ENCODE results near the gene PATJ.

The PATJ gene

GRCh38 chr1:62103846-62104245, 361.6 kb downstream of the PATJ start:
- DNase-seq (ENCODE audit: insufficient read length, low spot score) (no peak), FAIRE-seq (no peak)
- no peak for TF ChIP-seq CTCF (IDR thresholded peaks at IDR 0.05; ENCODE audit: insufficient read depth, missing control alignments)

- no peak for TF ChIP-seq CTCF (IDR thresholded peaks at IDR 0.05; ENCODE audit: insufficient read depth, missing control alignments)
- DNase-seq (ENCODE audit: insufficient read length, low spot score), result no peak
- FAIRE-seq, result no peak
Measured at GRCh38 chr1:62107923-62108322, 365.6 kb downstream of the PATJ start.

GRCh38 chr1:62109124-62109523, 366.8 kb downstream of the PATJ start:
- DNase-seq (ENCODE audit: insufficient read length, low spot score) (no peak), FAIRE-seq (no peak)
- no peak for TF ChIP-seq CTCF (IDR thresholded peaks at IDR 0.05; ENCODE audit: insufficient read depth, missing control alignments)

GRCh38 chr1:62110198-62110817, 368.0 kb downstream of the PATJ start:
- no peak for TF ChIP-seq CTCF (IDR thresholded peaks at IDR 0.05; ENCODE audit: insufficient read depth, missing control alignments)
- FAIRE-seq (no peak), DNase-seq (ENCODE audit: insufficient read length, low spot score) (no peak)

GRCh38 chr1:62111084-62111483, 368.8 kb downstream of the PATJ start:
- peak; percentile 23 for TF ChIP-seq CTCF (IDR thresholded peaks at IDR 0.05; ENCODE audit: insufficient read depth, missing control alignments)
- no peak for DNase-seq (ENCODE audit: insufficient read length, low spot score)
- FAIRE-seq, result no peak

GRCh38 chr1:62113507-62113906, 371.2 kb downstream of the PATJ start:
- TF ChIP-seq CTCF (IDR thresholded peaks at IDR 0.05; ENCODE audit: insufficient read depth, missing control alignments), result no peak
- DNase-seq (ENCODE audit: insufficient read length, low spot score) (no peak), FAIRE-seq (no peak)

GRCh38 chr1:62117018-62117750, 374.9 kb downstream of the PATJ start:
- no peak for FAIRE-seq
- no peak for TF ChIP-seq CTCF (IDR thresholded peaks at IDR 0.05; ENCODE audit: insufficient read depth, missing control alignments)
- no peak for DNase-seq (ENCODE audit: insufficient read length, low spot score)
